ENCODE measurements around the gene TNFAIP8. TPM values are rescaled to one million over a fixed set of nuclear protein-coding genes. Genes with fewer than 3 reads are reported as not detected.
A peak's percentile ranks its signal among the peaks of the same experiment; 100 is the strongest.

The TNFAIP8 gene
- total RNA-seq, 1 experiment from 2014 or later = 7.3 TPM

DNA sequence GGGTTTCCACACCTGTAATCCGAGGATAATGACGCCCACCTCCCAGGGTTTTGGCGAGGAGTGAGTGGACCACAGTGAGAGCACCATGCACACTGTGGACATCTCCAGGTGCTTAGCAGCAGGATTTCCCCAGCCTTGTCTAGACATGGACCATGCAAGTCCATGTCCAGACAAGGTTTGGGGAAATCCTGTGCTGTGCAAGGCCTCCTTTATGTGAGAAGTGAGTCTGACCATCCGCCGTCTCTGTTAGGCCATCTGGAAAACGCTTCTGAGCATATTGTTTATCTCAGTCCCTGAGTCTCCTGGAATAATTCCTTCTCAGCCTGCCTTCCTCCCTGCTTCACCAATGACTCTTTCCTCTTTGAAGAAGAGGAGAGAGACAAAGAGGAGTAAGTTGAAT is 26.2 kb upstream of the TNFAIP8 start:
- H3K4me2 ChIP-seq (ENCODE audit: insufficient read depth, insufficient read length, low read length) = no peak overlapping the region
- H3K27ac Mint-ChIP-seq = 0 out of 7 replicates have a peak overlapping the region, but pooled peaks of 1 of the 3 experiments have one; percentile 15
- H2BK15ac ChIP-seq (ENCODE audit: low read depth, low read length) = no peak overlapping the region
- H3K4me3 Mint-ChIP-seq = no peak overlapping the region
- no peaks in the 10 kb centered on the region for H3K9me3 Mint-ChIP-seq
- no peaks in the 10 kb centered on the region for H4K20me1 ChIP-seq (ENCODE audit: control insufficient read depth, insufficient read depth, insufficient read length)
- H2BK5ac ChIP-seq (ENCODE audit: insufficient read length, low read length) = no peak overlapping the region
- H4K5ac ChIP-seq (ENCODE audit: insufficient read length, low read depth, low read length) = no peak overlapping the region
- no peak overlapping the region for H3K9ac ChIP-seq (ENCODE audit: extremely low read depth, insufficient read length, low read length)
- no peaks in the 10 kb centered on the region for H3K36me3 Mint-ChIP-seq (ENCODE audit: insufficient read depth in 1 of 3, low read depth in 3 of 3)
- no peak overlapping the region for H2AFZ ChIP-seq (ENCODE audit: low read length)
- TF ChIP-seq, protein P1, sequence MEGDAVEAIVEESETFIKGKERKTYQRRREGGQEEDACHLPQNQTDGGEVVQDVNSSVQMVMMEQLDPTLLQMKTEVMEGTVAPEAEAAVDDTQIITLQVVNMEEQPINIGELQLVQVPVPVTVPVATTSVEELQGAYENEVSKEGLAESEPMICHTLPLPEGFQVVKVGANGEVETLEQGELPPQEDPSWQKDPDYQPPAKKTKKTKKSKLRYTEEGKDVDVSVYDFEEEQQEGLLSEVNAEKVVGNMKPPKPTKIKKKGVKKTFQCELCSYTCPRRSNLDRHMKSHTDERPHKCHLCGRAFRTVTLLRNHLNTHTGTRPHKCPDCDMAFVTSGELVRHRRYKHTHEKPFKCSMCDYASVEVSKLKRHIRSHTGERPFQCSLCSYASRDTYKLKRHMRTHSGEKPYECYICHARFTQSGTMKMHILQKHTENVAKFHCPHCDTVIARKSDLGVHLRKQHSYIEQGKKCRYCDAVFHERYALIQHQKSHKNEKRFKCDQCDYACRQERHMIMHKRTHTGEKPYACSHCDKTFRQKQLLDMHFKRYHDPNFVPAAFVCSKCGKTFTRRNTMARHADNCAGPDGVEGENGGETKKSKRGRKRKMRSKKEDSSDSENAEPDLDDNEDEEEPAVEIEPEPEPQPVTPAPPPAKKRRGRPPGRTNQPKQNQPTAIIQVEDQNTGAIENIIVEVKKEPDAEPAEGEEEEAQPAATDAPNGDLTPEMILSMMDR (conservative IDR thresholded peaks at IDR 0.05) = no peak
- no peaks in the 10 kb centered on the region for H3K23me2 ChIP-seq (ENCODE audit: insufficient read length, low read depth, low read length, poor library complexity, severe bottlenecking)
- no peak overlapping the region for H3K14ac ChIP-seq (ENCODE audit: insufficient read depth, low read length)
- H3K4me1 ChIP-seq (ENCODE audit: insufficient read depth, low read length) = no peaks in the 10 kb centered on the region; the same call in 1 of the 2 replicates
- no peak overlapping the region for H3K23ac ChIP-seq (ENCODE audit: insufficient read length, low read depth, low read length)
- H3K27me3 ChIP-seq (ENCODE audit: insufficient read depth, low read length) = no peaks in the 10 kb centered on the region
- DNase-seq = no peak
- H3K9me3 ChIP-seq (ENCODE audit: control insufficient read depth, low read depth, low read length) = no peaks in the 10 kb centered on the region
- H3K18ac ChIP-seq (ENCODE audit: insufficient read length, low read depth, low read length) = no peak overlapping the region
- H2BK20ac ChIP-seq (ENCODE audit: low read depth, low read length, poor library complexity, severe bottlenecking) = no peak overlapping the region
- H3K4me1 Mint-ChIP-seq = peaks cover 40 to 44% of the 10 kb centered on the region in 2 experiments
- no peak overlapping the region for H4K8ac ChIP-seq (replicated peaks; ENCODE audit: insufficient read length, low read depth, low read length)
- WGBS (ENCODE audit: extremely low coverage, insufficient read length, low lambda C conversion rate) = no CpG with 5 or more reads among the region's 6 CpGs
- no peaks in the 10 kb centered on the region for H3K79me1 ChIP-seq (ENCODE audit: insufficient read depth, low read depth, low read length, poor library complexity, severe bottlenecking)
- H4K91ac ChIP-seq (ENCODE audit: insufficient read length, low read depth, low read length) = no peak overlapping the region
- no peak overlapping the region for H2AK5ac ChIP-seq (ENCODE audit: insufficient read length, low read length)
- H3K4ac ChIP-seq (ENCODE audit: low read depth, low read length) = no peak overlapping the region
- no peaks in the 10 kb centered on the region for H3K79me2 ChIP-seq (ENCODE audit: insufficient read depth, low read length)
- H2BK120ac ChIP-seq (ENCODE audit: low read depth, low read length, poor library complexity, severe bottlenecking) = no peak overlapping the region
- no peaks in the 10 kb centered on the region for H3K27me3 Mint-ChIP-seq (ENCODE audit: low read depth)
- H3T11ph ChIP-seq (ENCODE audit: low read length) = no peak overlapping the region
- H2BK12ac ChIP-seq (ENCODE audit: insufficient read length, low read depth, low read length) = no peak overlapping the region
- H3K27ac ChIP-seq (ENCODE audit: insufficient read length, low read depth, low read length) = no peak overlapping the region
- H3K56ac ChIP-seq (ENCODE audit: insufficient read length, low read depth, low read length) = no peak overlapping the region

Measured in H9 (cell line).